ENCODE data around the gene TMEM258.

TMEM258 gene

DNA sequence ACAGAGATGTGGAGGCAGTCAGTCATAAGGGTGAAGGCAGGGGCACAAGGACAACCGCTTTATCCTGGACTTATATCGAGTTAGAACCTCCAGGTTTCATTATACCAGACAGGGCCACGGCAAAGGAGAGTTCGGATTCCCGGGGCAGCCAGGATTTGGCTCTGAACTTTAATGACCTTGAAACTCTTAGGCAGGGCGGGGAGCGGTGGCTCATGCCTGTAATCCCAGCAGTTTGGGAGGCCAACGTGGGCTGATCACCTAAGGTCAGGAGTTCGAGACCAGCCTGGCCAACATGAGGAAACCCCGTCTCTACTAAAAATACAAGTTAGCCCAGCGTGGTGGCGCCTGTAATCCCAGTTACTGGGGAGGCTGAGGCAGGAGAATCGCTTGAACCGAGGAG is 41.0 kb downstream of the TMEM258 start:
- no peaks in the 10 kb centered on the region for H3K27me3 ChIP-seq (ENCODE audit: insufficient read depth, low read length)
- H3K4me1 ChIP-seq (ENCODE audit: insufficient read depth, low read length): peaks cover 31% of the 10 kb centered on the region
- H3K4me3 ChIP-seq (ENCODE audit: low read length): no peak overlapping the region
- no peak overlapping the region for H2AFZ ChIP-seq (ENCODE audit: low read depth, low read length)
- H3K36me3 ChIP-seq (ENCODE audit: insufficient read depth, low read length): no peaks in the 10 kb centered on the region
- H3K9me3 ChIP-seq (ENCODE audit: low read length): no peaks in the 10 kb centered on the region

DNA sequence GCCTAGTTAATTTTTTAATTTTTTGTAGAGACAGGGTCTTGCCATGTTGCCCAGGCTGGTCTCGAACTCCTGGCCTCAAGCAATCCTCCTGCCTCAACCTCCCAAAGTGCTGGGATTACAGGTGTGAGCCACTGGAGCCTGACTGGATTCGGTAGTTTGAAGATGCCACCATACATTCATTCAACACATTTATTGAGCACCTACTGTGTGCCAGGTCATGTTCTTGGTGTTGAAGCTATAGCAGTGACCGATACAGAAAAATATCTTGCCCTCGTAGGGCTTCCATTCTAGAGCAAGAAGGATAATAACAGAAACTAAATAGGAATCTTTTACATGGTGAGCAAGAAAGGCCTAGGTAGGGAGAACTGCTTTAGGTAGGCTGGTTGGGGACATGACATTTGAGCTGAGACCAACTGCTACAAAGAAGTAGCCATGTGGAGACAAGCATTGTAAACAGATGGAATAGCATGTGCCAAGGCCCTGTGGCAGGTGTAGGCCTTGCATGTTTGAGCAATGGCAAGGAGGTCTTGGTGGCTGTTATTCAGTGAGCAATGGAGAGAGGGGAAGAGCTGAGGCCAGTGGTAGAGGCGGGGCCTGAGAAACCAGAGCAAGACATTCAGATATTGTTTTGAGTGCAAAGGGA is 41.6 kb downstream of the TMEM258 start:
- H3K4me1 ChIP-seq (ENCODE audit: insufficient read depth, low read length): peaks cover 38% of the 10 kb centered on the region

DNA sequence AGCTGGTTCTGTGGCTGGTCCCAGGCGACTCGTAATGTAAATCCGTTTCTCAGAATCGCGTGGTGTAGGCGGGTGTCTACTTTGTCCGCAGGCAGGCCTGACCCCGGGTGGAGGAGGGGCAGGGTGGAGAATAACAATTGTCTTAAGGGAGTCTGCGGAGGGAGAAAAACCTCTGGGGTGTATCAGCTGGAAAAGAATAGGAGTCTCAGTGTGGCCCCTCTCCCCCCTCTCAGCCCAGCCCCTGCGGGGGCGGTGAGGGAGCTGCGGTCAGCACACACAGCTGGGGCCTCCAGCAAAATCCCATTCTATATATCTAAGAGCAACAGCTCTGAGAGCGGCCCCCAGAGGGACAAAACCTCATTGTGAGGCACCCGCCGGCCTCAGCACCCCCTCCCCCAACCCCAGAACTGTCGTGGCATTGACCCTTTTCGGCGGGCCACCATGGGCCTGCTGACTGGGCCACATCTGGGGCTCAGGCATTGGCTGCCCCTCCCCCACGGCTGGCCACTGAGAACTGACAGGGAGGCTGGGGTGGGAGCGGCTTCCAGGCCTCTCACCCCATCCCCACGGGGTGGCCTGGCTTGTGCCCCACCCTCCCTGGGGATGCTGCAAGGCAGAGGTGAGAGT is 42.7 kb downstream of the TMEM258 start:
- no peaks in the 10 kb centered on the region for H3K27me3 ChIP-seq (ENCODE audit: insufficient read depth, low read length)
- peaks cover 43% of the 10 kb centered on the region for H3K4me1 ChIP-seq (ENCODE audit: insufficient read depth, low read length)
- H3K4me3 ChIP-seq (ENCODE audit: low read length): no peak overlapping the region
- H2AFZ ChIP-seq (ENCODE audit: low read depth, low read length): peak overlapping the region; percentile 48
- no peaks in the 10 kb centered on the region for H3K9me3 ChIP-seq (ENCODE audit: low read length)
- peaks cover 1% of the 10 kb centered on the region for H3K36me3 ChIP-seq (ENCODE audit: insufficient read depth, low read length)

More for the DNA sequence above, 41.6 kb downstream of the TMEM258 start:
- Histone ChIP-seq H3K27me3 (ENCODE audit: insufficient read depth, low read length) (no peaks in the 10 kb centered on the region), H3K9me3 (ENCODE audit: low read length) (no peaks in the 10 kb centered on the region), H3K4me3 (ENCODE audit: low read length) (no peak overlapping the region), H2AFZ (ENCODE audit: low read depth, low read length) (no peak overlapping the region), H3K36me3 (ENCODE audit: insufficient read depth, low read length) (no peaks in the 10 kb centered on the region)

DNA sequence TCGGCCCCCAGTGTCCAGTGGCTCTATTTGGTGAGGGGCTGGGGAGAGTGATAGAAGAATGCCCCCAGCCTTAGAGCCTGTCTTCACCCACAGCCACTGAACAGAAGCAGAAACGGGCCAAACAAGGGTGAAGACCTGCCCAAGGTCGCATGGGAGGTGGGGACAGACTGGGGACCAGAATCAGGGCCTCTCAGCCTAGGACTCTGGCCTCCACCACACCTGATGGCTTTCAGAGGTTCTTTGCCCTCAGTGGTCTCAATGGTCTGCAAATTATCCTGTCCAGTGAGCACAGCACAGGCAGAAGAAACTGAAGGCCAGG is 44.5 kb downstream of the TMEM258 start:
- Histone ChIP-seq H2AFZ (ENCODE audit: low read depth, low read length) (no peak overlapping the region), H3K4me3 (ENCODE audit: low read length) (no peak overlapping the region), H3K9me3 (ENCODE audit: low read length) (no peaks in the 10 kb centered on the region), H3K27me3 (ENCODE audit: insufficient read depth, low read length) (no peaks in the 10 kb centered on the region), H3K36me3 (ENCODE audit: insufficient read depth, low read length) (peaks cover 10% of the 10 kb centered on the region), H3K4me1 (ENCODE audit: insufficient read depth, low read length) (peaks cover 40% of the 10 kb centered on the region)

DNA sequence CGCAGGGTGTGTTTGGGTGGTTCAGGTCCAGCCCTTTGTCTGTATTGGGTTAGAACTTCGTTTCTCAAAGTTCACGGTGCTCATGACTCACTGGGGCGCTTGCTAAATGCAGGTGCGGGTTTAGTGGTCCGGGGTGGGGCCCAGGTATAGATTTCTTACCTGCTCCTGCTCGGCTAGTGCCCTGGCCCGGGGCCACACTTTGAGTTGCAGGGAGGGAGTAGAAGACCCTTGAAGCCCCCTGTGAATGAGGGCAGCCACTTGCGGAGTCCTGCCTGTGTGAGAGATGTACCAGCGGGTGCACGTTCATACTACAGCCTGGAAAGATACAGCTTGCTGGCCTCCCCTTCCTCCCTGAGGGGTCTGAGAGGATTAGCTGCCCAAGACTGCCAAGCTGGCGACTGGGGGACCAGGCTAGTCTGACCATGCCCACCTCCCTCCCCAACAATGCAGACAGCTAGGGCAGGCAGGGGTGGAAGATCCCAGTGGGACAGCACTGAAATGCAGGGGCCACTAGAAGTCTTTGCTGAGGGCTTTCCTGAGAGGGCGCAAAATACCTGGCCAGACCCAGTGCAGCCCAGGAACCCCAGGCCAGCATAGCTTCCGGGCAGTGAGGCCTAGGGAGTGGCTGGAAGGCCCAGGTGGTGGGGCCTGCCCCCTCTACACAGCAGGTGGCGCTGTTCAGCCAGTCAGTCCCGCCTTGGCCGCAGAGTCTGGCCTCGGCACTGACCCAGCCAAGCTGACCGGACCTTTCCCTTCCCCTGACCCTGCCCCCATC is 45.0 kb downstream of the TMEM258 start:
- Histone ChIP-seq H2AFZ (ENCODE audit: low read depth, low read length) (no peak overlapping the region), H3K27me3 (ENCODE audit: insufficient read depth, low read length) (no peaks in the 10 kb centered on the region), H3K4me3 (ENCODE audit: low read length) (no peak overlapping the region), H3K4me1 (ENCODE audit: insufficient read depth, low read length) (peaks cover 40% of the 10 kb centered on the region), H3K36me3 (ENCODE audit: insufficient read depth, low read length) (peaks cover 12% of the 10 kb centered on the region), H3K9me3 (ENCODE audit: low read length) (no peaks in the 10 kb centered on the region)

DNA sequence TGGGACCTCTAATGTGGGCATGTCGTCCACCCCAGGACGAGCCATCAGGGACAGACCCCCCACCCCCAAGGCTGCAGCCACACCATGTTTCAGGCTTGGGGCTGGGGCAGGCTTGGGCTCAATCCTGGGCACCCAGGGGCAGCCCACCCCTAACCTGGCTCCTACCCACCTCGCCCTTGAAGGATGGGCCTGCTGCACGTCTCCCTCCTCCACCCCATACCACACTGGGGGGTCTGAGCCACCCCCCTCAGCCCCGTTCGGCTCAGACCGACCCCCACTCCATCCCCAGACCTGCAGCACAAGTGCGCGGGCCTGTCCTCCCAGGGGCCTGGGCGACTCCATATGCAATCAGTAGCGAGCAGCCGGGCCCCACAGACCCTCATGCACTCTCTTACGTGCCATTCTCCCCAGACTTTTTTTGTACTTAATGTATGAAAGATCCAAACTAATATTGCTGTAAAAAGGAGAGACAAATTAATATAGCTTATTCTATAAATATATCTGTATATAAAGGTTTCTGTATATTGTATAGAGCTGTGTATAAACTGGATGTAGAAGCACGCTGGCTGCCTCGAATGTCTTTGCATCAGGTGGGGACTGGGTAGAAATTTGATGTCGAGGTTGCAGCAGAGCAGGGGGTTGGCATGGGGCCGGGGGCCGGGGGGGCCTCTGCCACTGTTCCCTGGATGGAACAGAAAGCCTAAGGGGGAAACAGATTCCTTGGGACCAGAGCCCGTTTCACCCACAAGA is 45.8 kb downstream of the TMEM258 start:
- no peak overlapping the region for H2AFZ ChIP-seq (ENCODE audit: low read depth, low read length)
- no peak overlapping the region for H3K4me3 ChIP-seq (ENCODE audit: low read length)
- peaks cover 40% of the 10 kb centered on the region for H3K4me1 ChIP-seq (ENCODE audit: insufficient read depth, low read length)
- peaks cover 18% of the 10 kb centered on the region for H3K36me3 ChIP-seq (ENCODE audit: insufficient read depth, low read length)
- H3K9me3 ChIP-seq (ENCODE audit: low read length): no peaks in the 10 kb centered on the region
- no peaks in the 10 kb centered on the region for H3K27me3 ChIP-seq (ENCODE audit: insufficient read depth, low read length)

DNA sequence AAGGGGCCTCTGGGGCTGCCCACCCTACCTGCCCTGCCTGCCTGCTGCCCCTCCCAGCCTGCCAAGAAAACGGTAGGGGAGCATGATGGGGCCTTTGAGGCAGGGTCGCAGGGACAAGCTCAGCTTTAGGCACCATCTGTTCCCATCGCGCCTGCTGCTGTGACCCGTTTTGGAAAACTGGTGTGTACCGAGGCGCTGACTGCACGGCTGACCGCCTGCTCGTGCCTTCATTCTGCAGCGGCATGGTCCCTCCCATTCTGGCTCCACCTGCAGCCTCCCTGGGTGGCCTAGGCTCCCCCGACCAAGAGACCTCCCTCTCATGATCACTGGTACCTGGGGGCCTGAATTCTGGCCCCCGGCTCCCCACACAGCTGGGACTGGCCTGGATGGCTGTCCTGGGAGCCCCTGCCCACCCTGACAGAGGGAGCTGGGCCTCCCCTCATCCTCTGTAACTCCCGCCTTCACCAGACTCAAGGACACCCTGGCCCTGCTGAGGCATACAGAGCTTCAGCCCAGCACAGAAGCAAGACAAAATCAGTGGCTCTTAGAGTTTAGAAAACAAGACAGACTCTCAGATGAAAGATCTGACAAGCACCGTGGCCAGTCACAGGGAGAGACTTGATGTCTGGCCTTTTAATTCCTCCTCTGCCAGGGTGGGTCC is 46.5 kb downstream of the TMEM258 start:
- Histone ChIP-seq H3K4me3 (ENCODE audit: low read length) (no peak overlapping the region), H3K36me3 (ENCODE audit: insufficient read depth, low read length) (peaks cover 23% of the 10 kb centered on the region), H3K27me3 (ENCODE audit: insufficient read depth, low read length) (no peaks in the 10 kb centered on the region), H3K4me1 (ENCODE audit: insufficient read depth, low read length) (peaks cover 40% of the 10 kb centered on the region), H3K9me3 (ENCODE audit: low read length) (no peaks in the 10 kb centered on the region), H2AFZ (ENCODE audit: low read depth, low read length) (no peak overlapping the region)

DNA sequence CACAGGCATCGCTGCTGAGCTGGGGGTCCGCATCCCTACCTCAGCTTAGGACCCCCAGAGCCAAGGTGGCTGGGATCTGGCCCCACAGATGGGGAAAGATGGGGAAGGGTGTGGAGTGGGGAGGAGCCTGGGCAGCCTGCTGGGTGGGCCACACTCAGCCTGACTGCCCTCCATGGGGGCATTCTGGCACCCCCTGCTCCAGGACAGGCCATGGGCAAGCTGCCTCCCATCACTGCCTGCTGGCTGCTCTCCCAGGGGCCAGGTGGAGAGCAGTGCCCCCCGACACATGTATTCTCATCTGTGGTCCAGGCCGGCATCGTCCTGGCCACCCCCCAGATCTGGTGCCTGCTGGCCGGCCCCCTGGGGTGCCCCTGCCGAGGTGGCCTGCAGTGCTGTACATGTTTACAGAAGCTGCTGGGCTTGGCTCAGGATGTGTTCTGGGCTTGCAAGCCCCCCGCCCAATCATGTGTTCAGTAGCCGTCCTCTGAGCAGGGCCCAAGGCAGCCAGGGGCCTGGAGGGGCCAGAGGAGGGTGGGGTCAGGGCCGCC is 47.7 kb downstream of the TMEM258 start:
- peaks cover 35% of the 10 kb centered on the region for H3K4me1 ChIP-seq (ENCODE audit: insufficient read depth, low read length)
- no peak overlapping the region for H3K4me3 ChIP-seq (ENCODE audit: low read length)
- H3K27me3 ChIP-seq (ENCODE audit: insufficient read depth, low read length): no peaks in the 10 kb centered on the region
- peaks cover 30% of the 10 kb centered on the region for H3K36me3 ChIP-seq (ENCODE audit: insufficient read depth, low read length)
- no peak overlapping the region for H2AFZ ChIP-seq (ENCODE audit: low read depth, low read length)
- H3K9me3 ChIP-seq (ENCODE audit: low read length): no peaks in the 10 kb centered on the region

DNA sequence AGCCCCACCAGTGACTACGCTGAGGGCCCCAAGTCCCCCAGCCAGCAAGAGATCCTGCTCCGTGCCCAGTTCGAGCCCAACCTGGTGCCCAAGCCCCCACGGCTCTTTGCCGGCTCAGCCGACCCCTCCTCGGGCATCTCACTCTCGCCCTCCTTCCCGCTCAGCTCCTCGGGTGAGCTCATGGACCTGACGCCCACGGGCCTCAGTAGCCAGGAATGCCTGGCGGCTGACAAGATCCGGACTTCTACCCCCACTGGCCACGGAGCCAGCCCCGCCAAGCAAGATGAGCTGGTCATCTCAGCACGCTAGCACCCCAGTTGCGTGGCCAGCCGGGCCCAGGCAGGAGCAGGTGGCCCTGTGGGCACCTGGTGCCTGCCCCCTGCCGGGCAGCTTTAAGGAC is 48.2 kb downstream of the TMEM258 start:
- Histone ChIP-seq H3K27me3 (ENCODE audit: insufficient read depth, low read length) (no peaks in the 10 kb centered on the region), H3K4me3 (ENCODE audit: low read length) (no peak overlapping the region), H2AFZ (ENCODE audit: low read depth, low read length) (no peak overlapping the region), H3K36me3 (ENCODE audit: insufficient read depth, low read length) (peaks cover 30% of the 10 kb centered on the region), H3K4me1 (ENCODE audit: insufficient read depth, low read length) (peaks cover 30% of the 10 kb centered on the region), H3K9me3 (ENCODE audit: low read length) (no peaks in the 10 kb centered on the region)

DNA sequence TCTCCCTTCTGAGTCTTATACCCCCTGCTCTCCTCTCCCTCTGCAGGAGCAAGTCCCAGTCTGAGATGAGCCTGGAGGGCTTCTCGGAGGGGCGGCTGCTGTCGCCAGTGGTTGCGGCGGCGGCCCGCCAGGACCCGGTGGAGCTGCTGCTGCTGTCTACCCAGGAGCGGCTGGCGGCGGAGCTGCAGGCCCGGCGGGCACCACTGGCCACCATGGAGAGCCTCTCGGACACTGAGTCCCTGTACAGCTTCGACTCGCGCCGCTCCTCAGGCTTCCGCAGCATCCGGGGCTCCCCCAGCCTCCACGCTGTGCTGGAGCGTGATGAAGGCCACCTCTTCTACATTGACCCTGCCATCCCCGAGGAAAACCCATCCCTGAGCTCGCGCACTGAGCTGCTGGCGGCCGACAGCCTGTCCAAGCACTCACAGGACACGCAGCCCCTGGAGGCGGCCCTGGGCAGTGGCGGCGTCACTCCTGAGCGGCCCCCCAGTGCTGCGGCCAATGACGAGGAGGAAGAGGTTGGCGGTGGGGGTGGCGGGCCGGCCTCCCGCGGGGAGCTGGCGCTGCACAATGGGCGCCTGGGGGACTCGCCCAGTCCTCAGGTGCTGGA is 48.8 kb downstream of the TMEM258 start:
- Histone ChIP-seq H3K4me1 (ENCODE audit: insufficient read depth, low read length) (peaks cover 24% of the 10 kb centered on the region), H3K9me3 (ENCODE audit: low read length) (no peaks in the 10 kb centered on the region), H3K36me3 (ENCODE audit: insufficient read depth, low read length) (peaks cover 30% of the 10 kb centered on the region), H3K4me3 (ENCODE audit: low read length) (no peak overlapping the region), H3K27me3 (ENCODE audit: insufficient read depth, low read length) (no peaks in the 10 kb centered on the region), H2AFZ (ENCODE audit: low read depth, low read length) (no peak overlapping the region)

DNA sequence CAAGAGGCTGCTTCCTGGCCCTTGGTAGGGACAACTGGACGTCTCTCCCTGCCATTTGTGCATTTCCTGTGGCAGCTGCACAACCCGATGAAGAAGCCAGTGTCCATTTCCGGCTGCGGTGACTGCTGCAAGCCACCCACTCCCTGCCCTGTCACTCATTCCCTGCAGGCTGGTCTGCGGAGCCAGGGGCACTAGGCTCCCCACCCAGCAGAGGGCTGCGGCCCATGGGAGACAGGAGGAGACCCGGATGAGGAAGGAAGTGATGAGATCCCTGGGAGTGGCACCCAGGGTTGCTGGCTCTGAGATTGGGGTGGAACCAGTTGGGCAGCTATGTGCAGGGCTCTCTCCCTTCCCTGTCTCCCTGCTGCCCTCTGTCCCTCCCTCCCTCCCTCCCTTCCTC is 50.0 kb downstream of the TMEM258 start:
- Histone ChIP-seq H2AFZ (ENCODE audit: low read depth, low read length) (no peak overlapping the region), H3K4me1 (ENCODE audit: insufficient read depth, low read length) (peaks cover 13% of the 10 kb centered on the region), H3K4me3 (ENCODE audit: low read length) (no peak overlapping the region), H3K36me3 (ENCODE audit: insufficient read depth, low read length) (peaks cover 35% of the 10 kb centered on the region), H3K9me3 (ENCODE audit: low read length) (no peaks in the 10 kb centered on the region), H3K27me3 (ENCODE audit: insufficient read depth, low read length) (no peaks in the 10 kb centered on the region)

DNA sequence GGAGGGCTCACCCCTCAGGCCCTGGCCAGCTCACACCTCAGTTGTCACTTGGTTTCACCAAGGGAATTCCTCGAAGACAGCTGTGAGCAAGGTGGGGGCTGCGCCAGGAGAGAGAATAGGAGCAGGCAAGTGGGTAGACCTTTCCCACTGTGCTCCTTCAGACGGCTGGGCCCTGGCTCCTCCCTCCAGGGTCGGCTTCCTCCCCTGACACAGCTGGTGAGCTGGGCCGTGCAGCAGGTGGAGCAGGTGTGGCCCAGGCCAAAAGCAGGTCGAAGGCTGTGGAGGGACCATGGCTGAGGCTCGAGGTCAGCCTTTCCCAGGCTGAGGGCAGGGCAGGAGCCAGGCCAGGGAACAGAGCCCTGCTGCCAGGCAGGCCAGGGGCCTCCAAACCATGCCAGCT is 52.4 kb downstream of the TMEM258 start:
- H3K4me1 ChIP-seq (ENCODE audit: insufficient read depth, low read length): no peaks in the 10 kb centered on the region
- H3K27me3 ChIP-seq (ENCODE audit: insufficient read depth, low read length): no peaks in the 10 kb centered on the region
- H3K36me3 ChIP-seq (ENCODE audit: insufficient read depth, low read length): peaks cover 44% of the 10 kb centered on the region
- H2AFZ ChIP-seq (ENCODE audit: low read depth, low read length): no peak overlapping the region
- H3K4me3 ChIP-seq (ENCODE audit: low read length): no peak overlapping the region
- no peaks in the 10 kb centered on the region for H3K9me3 ChIP-seq (ENCODE audit: low read length)

All from neuron (in vitro differentiated cells).